H1 (cell line): ENCODE data around the gene HAGH. TPM values are rescaled to one million over a fixed set of nuclear protein-coding genes. Genes with fewer than 3 reads are reported as not detected.

Source experiments
- CTCF ChIA-PET: fragments of 300-600 bp; sonication (Branson Sonifier 250); formaldehyde crosslinking; loops from one replicate; lab custom pipeline; 2021; ENCODE audit not compliant: partially characterized antibody; lab: Charles Lee
- POLR2A ChIA-PET: fragments of 300-600 bp; sonication (Branson Sonifier 250); formaldehyde crosslinking; loops from one replicate; lab custom pipeline; 2021; ENCODE audit warnings: inconsistent platforms; ENCODE audit not compliant: partially characterized antibody; lab: Charles Lee
- DNase-seq, 2 experiments: peaks; one replicate each; pipeline versions ENCODE4 v3.0.0 to v3.0.0-alpha.2; 2010 to 2022; ENCODE audit warnings: low spot score in 2 of 2, low read depth in 1 of 2, mixed read lengths in 1 of 2
- FAIRE-seq: peaks from 2 replicates; lab custom pipeline; 2011; peaks lifted over from hg19 to GRCh38; lab: Jason Lieb, UNC
- H2AFZ ChIP-seq: 2 replicates; pipeline ENCODE4 v1.8.1; 2012; ENCODE audit warnings: low read length, inconsistent platforms
- H2AK5ac ChIP-seq: 2 replicates; pipeline ENCODE4 v1.6.1; 2013; ENCODE audit warnings: low read depth, low read length
- H2BK120ac ChIP-seq: replicated peaks from 2 replicates; pipeline ENCODE3; 2013; ENCODE audit warnings: low read depth, low read length, inconsistent platforms
- H2BK12ac ChIP-seq: 2 replicates; pipeline ENCODE4 v1.6.1; 2013; ENCODE audit warnings: low read depth, low read length
- H2BK15ac ChIP-seq: 2 replicates; pipeline ENCODE4 v1.6.1; 2013; ENCODE audit warnings: low read length
- H2BK20ac ChIP-seq: 2 replicates; pipeline ENCODE4 v1.6.1; 2013; ENCODE audit warnings: low read length
- H2BK5ac ChIP-seq: 2 replicates; pipeline ENCODE4 v1.6.1; 2013; ENCODE audit warnings: low read depth, low read length
- H3K14ac ChIP-seq: 2 replicates; pipeline ENCODE4 v1.6.1; 2013; ENCODE audit warnings: inconsistent platforms; ENCODE audit not compliant: insufficient read length
- H3K18ac ChIP-seq: 2 replicates; pipeline ENCODE4 v1.6.1; 2013; ENCODE audit warnings: low read length; ENCODE audit errors: extremely low read depth
- H3K23ac ChIP-seq: 2 replicates; pipeline ENCODE4 v1.6.1; 2013; ENCODE audit warnings: inconsistent platforms; ENCODE audit not compliant: insufficient read length
- H3K23me2 ChIP-seq: 2 replicates; pipeline ENCODE4 v1.6.1; 2013; ENCODE audit warnings: low read depth, low read length
- H3K27ac ChIP-seq: 2 replicates; pipeline ENCODE4 v1.6.1; 2011; ENCODE audit warnings: low read depth, low read length, inconsistent platforms
- H3K27me3 ChIP-seq, 4 experiments: replicated peaks in 1 of 4; 1 replicate in 1 of 4; 2 replicates in 3 of 4; pipeline versions ENCODE4 v1.6.1 to v1.8.1; 2011 to 2013; ENCODE audit warnings: low read length in 3 of 4, mild to moderate bottlenecking in 3 of 4, inconsistent platforms in 2 of 4, mixed read lengths in 2 of 4, moderate library complexity in 1 of 4; ENCODE audit not compliant: control insufficient read depth in 3 of 4, insufficient read depth in 3 of 4; ENCODE audit errors: extremely low read depth in 1 of 4
- H3K36me3 ChIP-seq, 4 experiments: 2 replicates each; pipeline versions ENCODE4 v1.6.1 to v1.8.1; 2011 to 2013; ENCODE audit warnings: mild to moderate bottlenecking in 4 of 4, low read length in 3 of 4, moderate library complexity in 2 of 4, control low read depth in 1 of 4, inconsistent platforms in 1 of 4; ENCODE audit not compliant: insufficient read depth in 4 of 4, control insufficient read depth in 2 of 4
- H3K4ac ChIP-seq: replicated peaks from 2 replicates; pipeline ENCODE3; 2013; ENCODE audit warnings: low read length, low read depth, mixed read lengths, inconsistent platforms; ENCODE audit not compliant: insufficient read length
- H3K4me1 ChIP-seq, 4 experiments: replicated peaks in 1 of 4; 1 replicate in 1 of 4; 2 replicates in 3 of 4; pipeline versions ENCODE4 v1.6.1 to v1.8.1; 2011 to 2013; ENCODE audit warnings: low read length in 3 of 4, inconsistent platforms in 2 of 4, mixed read lengths in 1 of 4; ENCODE audit not compliant: insufficient read depth in 4 of 4, control insufficient read depth in 3 of 4
- H3K4me2 ChIP-seq, 2 experiments: 2 replicates each; pipeline versions ENCODE4 v1.6.1 to v1.8.1; 2011 to 2013; ENCODE audit warnings: low read depth in 2 of 2, low read length in 2 of 2, control low read depth in 1 of 2, inconsistent platforms in 1 of 2, mild to moderate bottlenecking in 1 of 2; ENCODE audit not compliant: insufficient read depth in 1 of 2
- H3K4me3 ChIP-seq, 4 experiments: fragments of 200-600, 300-600 bp in 1 of 4; sonication (generic), shearing (Covaris generic), sonication (Bioruptor Twin) in 1 of 4; 2 replicates each; pipeline versions ENCODE4 v1.5.1 to v1.8.1; 2011 to 2016; ENCODE audit warnings: low read length in 4 of 4, low read depth in 3 of 4, control low read depth in 2 of 4, inconsistent platforms in 2 of 4, mild to moderate bottlenecking in 2 of 4, mixed read lengths in 1 of 4, moderate library complexity in 1 of 4; ENCODE audit not compliant: insufficient read depth in 2 of 4; ENCODE audit errors: extremely low read depth in 1 of 4
- H3K56ac ChIP-seq: replicated peaks from 2 replicates; pipeline ENCODE3; 2013; ENCODE audit warnings: low read depth, mild to moderate bottlenecking, mixed read lengths, low read length, inconsistent platforms; ENCODE audit not compliant: insufficient read length
- H3K79me1 ChIP-seq: 2 replicates; pipeline ENCODE4 v1.6.1; 2013; ENCODE audit warnings: low read depth, low read length, control low read depth
- H3K79me2 ChIP-seq, 2 experiments: 2 replicates each; pipeline versions ENCODE4 v1.6.1 to v1.8.1; 2012 to 2013; ENCODE audit warnings: low read length in 2 of 2, mild to moderate bottlenecking in 2 of 2, inconsistent platforms in 1 of 2; ENCODE audit not compliant: insufficient read depth in 2 of 2, control insufficient read depth in 1 of 2
- H3K9ac ChIP-seq, 4 experiments: replicated peaks in 1 of 4; 1 replicate in 1 of 4; 2 replicates in 3 of 4; pipeline versions ENCODE4 v1.6.1 to v1.8.1; 2011 to 2013; ENCODE audit warnings: low read depth in 3 of 4, low read length in 3 of 4, control low read depth in 2 of 4, mild to moderate bottlenecking in 2 of 4, moderate library complexity in 2 of 4, inconsistent platforms in 1 of 4; ENCODE audit errors: extremely low read depth in 1 of 4
- H3K9me3 ChIP-seq, 2 experiments: 2 replicates each; pipeline versions ENCODE4 v1.6.1 to v1.8.1; 2012 to 2013; ENCODE audit warnings: mild to moderate bottlenecking in 2 of 2, moderate library complexity in 2 of 2, control low read depth in 1 of 2, inconsistent platforms in 1 of 2, low read depth in 1 of 2, low read length in 1 of 2, mixed read lengths in 1 of 2; ENCODE audit not compliant: insufficient read depth in 2 of 2
- H4K20me1 ChIP-seq, 2 experiments: replicated peaks in 1 of 2; 2 replicates each; pipeline versions ENCODE3 to v1.8.1; 2011 to 2013; ENCODE audit warnings: inconsistent platforms in 2 of 2, low read length in 2 of 2, mild to moderate bottlenecking in 1 of 2; ENCODE audit not compliant: insufficient read depth in 2 of 2, control insufficient read depth in 1 of 2
- H4K5ac ChIP-seq: 2 replicates; pipeline ENCODE4 v1.6.1; 2013; ENCODE audit warnings: low read length, low read depth, mixed read lengths, inconsistent platforms; ENCODE audit not compliant: insufficient read length
- H4K8ac ChIP-seq: 2 replicates; pipeline ENCODE4 v1.8.0; 2013; ENCODE audit warnings: mild to moderate bottlenecking, moderate library complexity, low read length, inconsistent platforms; ENCODE audit not compliant: insufficient read depth; ENCODE audit errors: extremely low read depth
- H4K91ac ChIP-seq: replicated peaks from 2 replicates; pipeline ENCODE3; 2013; ENCODE audit warnings: low read length, mixed read lengths, inconsistent platforms; ENCODE audit not compliant: insufficient read length
- JUN ChIP-seq: IDR thresholded peaks from 2 replicates; pipeline ENCODE4 v1.6.1; 2011; ENCODE audit warnings: low read depth, mild to moderate bottlenecking, improper control_type of control experiment, low read length
- KDM1A ChIP-seq: fragments of 200-600, 300-600 bp; sonication (generic); IDR thresholded peaks from 2 replicates; pipeline ENCODE4 v1.7.1; 2016; ENCODE audit warnings: mild to moderate bottlenecking, low read length, borderline replicate concordance
- NANOG ChIP-seq: IDR thresholded peaks from 2 replicates; pipeline ENCODE4 v1.6.1; 2011; ENCODE audit warnings: low read length, low read depth, mild to moderate bottlenecking, inconsistent platforms; ENCODE audit not compliant: insufficient read depth, poor library complexity, severe bottlenecking
- RAD21 ChIP-seq, 2 experiments: IDR thresholded peaks in 1 of 2; conservative IDR thresholded peaks in 1 of 2; 2 replicates each; pipeline ENCODE4 v1.6.1; 2011; ENCODE audit warnings: low read depth in 2 of 2, low read length in 2 of 2, improper control_type of control experiment in 1 of 2, inconsistent platforms in 1 of 2, mild to moderate bottlenecking in 1 of 2, moderate library complexity in 1 of 2
- RBBP5 ChIP-seq: IDR thresholded peaks from 2 replicates; pipeline ENCODE4 v1.7.1; 2012; ENCODE audit warnings: low read depth, mild to moderate bottlenecking, inconsistent platforms, low read length, moderate library complexity, borderline replicate concordance
- RXRA ChIP-seq: IDR thresholded peaks from 2 replicates; pipeline ENCODE4 v1.6.1; 2011; ENCODE audit warnings: low read depth, mild to moderate bottlenecking, low read length, moderate library complexity; ENCODE audit not compliant: insufficient read depth
- SIN3A ChIP-seq, 2 experiments: IDR thresholded peaks in 1 of 2; conservative IDR thresholded peaks in 1 of 2; 2 replicates each; pipeline ENCODE4 v1.6.1; 2011 to 2012; ENCODE audit warnings: low read length in 2 of 2, improper control_type of control experiment in 1 of 2, low read depth in 1 of 2, mild to moderate bottlenecking in 1 of 2
- SRF ChIP-seq: IDR thresholded peaks from 2 replicates; pipeline ENCODE4 v1.6.1; 2011; ENCODE audit warnings: mild to moderate bottlenecking, low read depth, low read length, moderate library complexity
- WGBS, 2 experiments: shearing (Covaris generic) in 1 of 2; methylation state at CpG; one replicate each; pipeline versions ENCODE4 v1.1.6 to v1.1.7; 2013 to 2015; ENCODE audit warnings: low lambda C conversion rate in 2 of 2, mixed read lengths in 2 of 2, inconsistent platforms in 1 of 2, low coverage in 1 of 2, missing lambda C conversion rate in 1 of 2; ENCODE audit not compliant: insufficient replicate concordance in 2 of 2, insufficient coverage in 1 of 2, insufficient read length in 1 of 2; ENCODE audit errors: extremely low coverage in 1 of 2, missing lambda C conversion rate in 1 of 2; 5-methylcytosine and 5-hydroxymethylcytosine counted together
- polyA plus RNA-seq, 7 experiments: library from polyadenylated mRNA; depleted of rRNA in 3 of 7; stranded (reverse) in 5 of 7; unstranded in 2 of 7; fragments of >200 nt in 5 of 7; fragments of 200-250 nt in 2 of 7; gene quantifications; 1 replicate in 5 of 7; 2 replicates in 1 of 7; 4 replicates in 1 of 7; pipeline versions ENCODE4 v1.2.1 to v1.2.3, GENCODE V29; 2011 to 2013; ENCODE audit warnings: missing spikeins in 2 of 7, mixed read lengths in 2 of 7
- total RNA-seq: library from RNA; stranded (reverse); fragmentation: NEBNext Ultra II Directional; extraction: Animal tissue kit (Norgen Biotek cat#: 25700); gene quantifications from 2 replicates; pipeline ENCODE4 v1.2.1, GENCODE V29; 2021
- TF ChIP-seq, protein P1 (sequence below): IDR thresholded peaks from 2 replicates; pipeline ENCODE4 v1.6.1; 2011; ENCODE audit warnings: low read length, improper control_type of control experiment

Gene HAGH
- total and polyA plus RNA-seq, 2 of the 8 experiments (the other 6 are each of a cell fraction or from before 2014, with no cell fraction given) = 28.7 to 40.6 TPM

GRCh38 chr16:1815461-1815860, 11.2 kb downstream of the HAGH start:
- Histone ChIP-seq H3K18ac (no peak overlapping the region), H3K56ac (no peak overlapping the region), H3K9me3 (no peaks in the 10 kb centered on the region), H2BK20ac (no peak overlapping the region), H2BK12ac (no peak overlapping the region), H3K4me2 (no peak overlapping the region), H3K27ac (no peak overlapping the region), H3K79me2 (no peaks in the 10 kb centered on the region), H3K27me3 (no peaks in the 10 kb centered on the region), H4K20me1 (peaks cover 3 to 4% of the 10 kb centered on the region in 2 experiments), H2AFZ (no peak overlapping the region), H2BK15ac (no peak overlapping the region), H3K4me3 (no peak overlapping the region), H4K91ac (no peak overlapping the region), H3K4ac (no peak overlapping the region), H3K4me1 (no peaks in the 10 kb centered on the region), H4K8ac (no peak overlapping the region), H3K79me1 (no peaks in the 10 kb centered on the region), H3K9ac (no peak overlapping the region), H3K14ac (no peak overlapping the region), H3K36me3 (peaks cover 0 to 9% (median 4%) of the 10 kb centered on the region in 4 experiments; a peak in 4 of 8 replicates), H2BK120ac (no peak overlapping the region), H3K23me2 (no peaks in the 10 kb centered on the region), H3K23ac (no peak overlapping the region), H2AK5ac (no peak overlapping the region), H2BK5ac (no peak overlapping the region), H4K5ac (no peak overlapping the region)
- CTCF ChIA-PET = interaction anchor here (2.9 kb wide), 1 partner anchor 9 kb away, joined by 10 read pairs; no protein-coding TSS in a partner anchor
- no peak for DNase-seq
- TF ChIP-seq RXRA (no peak), JUN (no peak), SIN3A (conservative IDR thresholded peaks at IDR 0.05 in 1 of 2, IDR thresholded peaks at IDR 0.05 in 1 of 2; ENCODE audit: low read depth in 1 of 2, low read length in 2 of 2) (no peak), NANOG (no peak), RBBP5 (no peak), RAD21 (IDR thresholded peaks at IDR 0.05 in 1 of 2, conservative IDR thresholded peaks at IDR 0.05 in 1 of 2; ENCODE audit: low read depth in 2 of 2, low read length in 2 of 2) (no peak), KDM1A (no peak), SRF (no peak)
- TF ChIP-seq, protein P1, sequence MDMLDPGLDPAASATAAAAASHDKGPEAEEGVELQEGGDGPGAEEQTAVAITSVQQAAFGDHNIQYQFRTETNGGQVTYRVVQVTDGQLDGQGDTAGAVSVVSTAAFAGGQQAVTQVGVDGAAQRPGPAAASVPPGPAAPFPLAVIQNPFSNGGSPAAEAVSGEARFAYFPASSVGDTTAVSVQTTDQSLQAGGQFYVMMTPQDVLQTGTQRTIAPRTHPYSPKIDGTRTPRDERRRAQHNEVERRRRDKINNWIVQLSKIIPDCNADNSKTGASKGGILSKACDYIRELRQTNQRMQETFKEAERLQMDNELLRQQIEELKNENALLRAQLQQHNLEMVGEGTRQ = no peak
- POLR2A ChIA-PET = interaction anchor here (0.6 to 0.7 kb wide), 2 partner anchors 113 to 122 kb away, joined by 3 to 4 read pairs; no protein-coding TSS in a partner anchor
- 92% methylated on average over 11 of the region's 11 CpGs; no CpG with 5 or more reads in 1 of the 2 experiments for WGBS, 2 experiments
- FAIRE-seq = no peak
